EL (cell line): ENCODE results near the gene NKAIN2.

Experiments
- DNase-seq: peaks from one replicate; pipeline ENCODE4 v3.0.0-alpha.2; 2016

Gene NKAIN2

GRCh38 chr6:124792386-124792785, 988.7 kb downstream of the NKAIN2 start:
- no peak for DNase-seq

- DNase-seq: no peak
Observed at GRCh38 chr6:124793398-124793797, 989.7 kb downstream of the NKAIN2 start.

DNA sequence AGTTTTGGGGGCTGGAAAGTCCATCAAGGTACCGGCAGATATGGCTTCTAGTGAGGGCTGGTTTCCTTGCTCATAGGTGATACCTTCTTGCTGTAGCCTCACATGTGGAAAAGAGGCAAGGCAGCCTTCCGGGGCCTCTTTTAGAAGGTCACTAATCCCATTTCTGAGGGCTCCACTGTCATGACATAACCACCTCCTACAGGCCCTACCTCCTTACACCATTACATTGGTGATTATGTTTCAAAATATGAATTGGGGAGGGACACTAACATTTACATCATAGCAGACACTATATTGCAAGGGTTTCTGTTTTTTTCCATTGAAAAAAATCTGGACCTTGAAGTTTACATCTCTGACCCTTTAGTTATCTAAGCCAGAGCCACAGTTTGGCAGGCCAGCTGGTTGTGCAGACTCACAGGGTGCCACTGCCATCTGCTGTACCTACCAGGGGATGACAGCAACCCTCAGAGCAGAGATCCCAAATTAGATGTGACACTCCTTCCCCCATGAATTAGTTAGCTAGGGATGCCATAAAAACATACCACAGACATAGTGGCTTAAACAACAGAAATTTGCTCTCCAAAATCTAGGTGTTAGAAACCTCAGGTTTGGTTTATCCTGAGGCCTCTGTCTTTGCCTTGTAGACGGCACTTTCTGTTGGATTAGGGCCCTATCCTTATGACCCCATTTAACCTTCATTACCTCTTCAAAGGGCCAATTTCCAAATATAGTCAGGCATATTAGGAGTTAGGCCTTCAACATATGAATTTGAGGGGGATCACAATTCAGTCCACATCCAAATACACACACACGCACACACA, 992.2 kb downstream of the NKAIN2 start:
- DNase-seq: peak; percentile 3

DNA sequence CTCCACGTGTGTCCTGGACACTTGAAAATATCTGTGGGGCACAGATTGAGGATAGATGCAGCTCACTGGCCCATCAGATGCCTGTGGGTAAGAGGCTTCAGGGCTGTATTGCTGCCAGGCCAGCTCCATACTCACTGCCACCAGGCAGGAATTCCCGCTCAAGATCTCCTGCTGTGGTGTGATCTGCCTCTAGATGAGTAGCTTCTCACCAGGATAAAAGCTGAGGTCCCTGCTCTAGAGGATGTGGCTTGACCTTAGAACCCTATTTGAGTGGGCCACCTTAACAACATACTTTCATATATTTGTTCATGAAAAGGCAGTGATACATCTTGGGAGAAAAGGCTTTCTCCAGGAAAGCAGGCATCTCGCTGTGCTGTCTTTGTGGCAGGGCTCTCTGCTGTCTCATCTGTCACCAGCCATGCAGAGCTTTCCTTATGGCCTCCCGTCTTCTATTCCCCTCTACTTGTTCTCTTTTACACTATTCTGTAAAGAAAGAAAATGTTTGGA, 992.9 kb downstream of the NKAIN2 start:
- no peak for DNase-seq

DNA sequence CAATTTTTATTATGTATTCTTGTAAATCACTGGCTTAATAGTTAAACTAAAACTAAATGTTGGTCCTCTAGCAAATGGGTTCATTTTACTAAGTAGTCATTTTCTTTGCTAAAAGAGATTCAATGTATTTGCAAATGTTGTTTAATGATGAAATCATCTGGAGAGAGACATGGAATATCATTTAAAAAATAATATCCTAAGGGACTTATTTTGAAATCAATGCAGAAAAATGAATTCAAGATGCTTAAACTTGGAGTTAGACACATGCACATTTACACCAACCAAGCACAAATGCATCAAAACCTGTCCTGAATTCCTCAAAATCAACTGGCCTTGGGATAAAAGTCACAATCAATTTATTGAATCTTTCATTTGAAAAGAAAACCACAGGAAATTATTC, 993.6 kb downstream of the NKAIN2 start:
- no peak for DNase-seq

DNA sequence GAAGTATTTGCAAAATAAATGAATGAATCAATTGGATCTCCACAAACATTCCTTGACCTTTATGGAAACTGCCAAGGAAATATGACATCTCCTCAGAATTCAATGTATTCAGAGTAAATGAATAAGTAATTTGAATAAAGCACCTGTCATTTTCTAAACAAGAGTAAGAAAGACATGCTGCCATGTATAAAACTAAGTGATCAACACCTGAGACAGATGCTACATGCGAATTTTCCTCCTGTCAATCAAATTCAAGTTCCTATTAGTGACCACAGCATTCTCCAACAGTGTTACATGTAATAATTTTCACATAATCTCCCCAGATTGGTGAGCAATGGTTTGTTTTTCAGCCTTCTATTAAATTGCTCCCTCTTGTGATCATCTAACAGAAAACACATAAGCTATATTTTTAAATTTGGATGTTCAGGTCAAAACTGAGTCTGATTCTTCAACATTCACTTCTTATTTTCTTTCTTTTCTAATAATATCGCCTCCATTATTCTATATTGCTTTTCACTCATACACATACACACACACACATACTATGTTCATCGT, 995.4 kb downstream of the NKAIN2 start:
- DNase-seq: no peak

DNA sequence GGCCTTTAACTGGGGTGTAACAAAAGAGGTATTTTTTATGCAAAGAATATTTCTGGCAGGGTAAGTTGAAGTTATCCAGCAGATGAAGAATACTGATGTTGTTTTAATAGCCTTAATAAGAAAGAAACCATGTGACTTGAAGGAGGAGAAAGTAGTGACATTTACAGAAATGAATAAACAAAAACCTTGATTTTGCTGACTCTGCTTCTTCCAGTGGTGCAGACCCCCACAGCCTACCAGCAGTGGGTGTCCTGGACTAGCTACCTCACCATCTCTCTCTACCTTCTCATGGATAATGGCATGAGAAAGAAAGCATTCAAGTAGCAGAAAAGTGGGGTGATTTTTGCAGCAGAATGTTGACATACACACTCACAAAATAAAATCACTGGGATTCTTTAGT, 996.0 kb downstream of the NKAIN2 start:
- no peak for DNase-seq

DNA sequence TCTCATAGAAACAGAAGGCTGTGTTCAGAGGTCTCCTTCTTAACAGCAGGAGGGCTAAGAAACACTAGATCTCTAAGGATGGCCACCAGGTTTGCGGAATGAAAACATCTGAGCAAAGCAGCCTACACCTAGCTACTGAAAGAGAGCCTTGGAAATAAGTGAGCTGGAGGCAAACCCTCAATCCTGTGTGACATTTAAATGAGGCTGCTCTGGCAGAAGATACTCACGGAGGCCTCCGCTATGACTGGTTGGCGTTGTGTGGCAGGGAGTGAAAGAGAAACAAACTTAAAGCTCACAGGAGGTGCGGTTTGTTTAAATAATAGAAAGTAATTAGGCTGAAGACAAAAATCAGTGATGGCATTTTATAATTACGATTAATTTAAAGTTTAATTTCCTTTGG, 996.6 kb downstream of the NKAIN2 start:
- DNase-seq: no peak

DNA sequence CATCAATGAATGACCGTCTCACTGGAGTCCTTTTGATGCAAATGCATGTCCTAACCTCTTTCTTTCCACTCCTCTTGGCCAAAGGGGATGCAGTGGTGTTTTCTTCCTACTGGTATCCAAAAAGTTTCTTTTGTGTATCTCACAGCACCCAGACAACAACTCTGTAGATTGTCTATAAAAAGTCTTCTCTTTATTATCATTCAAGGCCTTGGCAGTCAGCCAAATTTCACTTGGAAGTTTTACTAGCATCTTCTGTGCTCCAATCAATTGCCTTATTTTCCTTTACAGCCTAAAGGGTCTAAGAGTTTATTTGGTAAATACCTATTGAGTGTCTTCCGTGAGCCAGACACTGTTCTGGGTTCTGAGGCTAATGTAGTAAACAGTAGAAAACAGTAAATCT, 1008.4 kb downstream of the NKAIN2 start:
- DNase-seq: no peak

- no peak for DNase-seq
Observed at GRCh38 chr6:124819346-124819745, 1015.7 kb downstream of the NKAIN2 start.

DNA sequence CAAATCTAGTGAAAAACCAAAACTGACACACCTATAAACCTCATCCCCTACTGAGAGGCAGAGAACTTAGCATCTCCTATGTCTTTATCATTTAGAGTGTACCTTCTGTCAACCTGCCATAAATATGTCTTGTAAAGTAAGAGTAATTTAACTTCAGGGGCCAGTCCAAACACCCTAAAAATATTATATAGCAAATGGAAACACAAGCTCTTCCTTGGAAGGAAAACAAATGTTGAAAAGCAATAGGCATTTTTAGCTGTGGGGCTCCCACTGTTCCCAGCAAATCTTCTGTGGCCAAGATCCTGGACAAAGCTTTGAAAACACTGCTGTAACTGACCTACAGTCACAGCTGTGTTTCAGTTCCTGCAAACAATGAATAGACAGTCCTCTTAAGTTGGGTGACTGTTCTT, 1018.5 kb downstream of the NKAIN2 start:
- DNase-seq: no peak

- no peak for DNase-seq
Observed at GRCh38 chr6:124822721-124823120, 1019.1 kb downstream of the NKAIN2 start.

GRCh38 chr6:124823240-124824111, 1019.8 kb downstream of the NKAIN2 start:
- no peak for DNase-seq

- no peak for DNase-seq
Observed at GRCh38 chr6:124825564-124825963, 1021.9 kb downstream of the NKAIN2 start.

GRCh38 chr6:124829822-124830221, 1026.2 kb downstream of the NKAIN2 start:
- no peak for DNase-seq

DNA sequence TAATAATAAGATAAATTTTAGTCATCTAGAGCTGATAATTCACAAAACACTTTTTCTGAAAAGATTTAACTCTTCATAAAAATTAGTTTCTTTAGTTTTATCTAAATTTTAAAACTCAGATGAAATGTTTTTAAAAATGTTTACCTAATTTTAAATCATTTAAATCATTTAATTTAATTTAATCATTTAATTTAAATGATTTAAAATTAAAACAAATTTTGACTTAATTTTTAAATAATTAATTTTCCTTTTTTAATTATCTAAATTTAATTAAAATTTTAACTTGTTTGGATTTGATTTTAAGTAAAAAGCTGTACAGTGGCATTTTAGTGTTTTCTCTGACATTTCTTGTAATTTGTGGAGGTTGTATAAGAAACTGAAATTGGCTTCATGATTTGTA, 1026.8 kb downstream of the NKAIN2 start:
- no peak for DNase-seq

GRCh38 chr6:124854338-124854922, 1050.8 kb downstream of the NKAIN2 start:
- DNase-seq: no peak

GRCh38 chr6:124857746-124858145, 1054.1 kb downstream of the NKAIN2 start:
- no peak for DNase-seq

DNA sequence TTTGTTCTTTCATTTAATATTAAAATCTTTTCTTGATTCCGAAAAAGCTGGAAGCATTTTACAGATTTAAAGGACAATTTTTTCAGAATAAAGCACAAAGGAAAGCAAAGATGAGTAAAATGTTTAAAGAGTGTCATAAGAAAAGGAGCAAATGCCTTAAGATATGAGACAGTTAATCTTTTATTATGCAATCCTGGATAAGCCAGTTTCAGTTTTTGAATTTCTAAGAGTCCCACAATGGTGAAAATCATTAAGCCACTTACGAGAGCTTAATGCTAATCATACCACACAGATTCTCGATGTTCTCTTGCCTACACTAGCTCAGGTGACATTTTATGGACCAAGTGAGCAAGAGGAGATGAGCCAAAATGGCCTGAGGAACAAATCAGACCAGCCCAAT, 1054.9 kb downstream of the NKAIN2 start:
- DNase-seq: no peak

GRCh38 chr6:124859366-124859765, 1055.7 kb downstream of the NKAIN2 start:
- no peak for DNase-seq

DNA sequence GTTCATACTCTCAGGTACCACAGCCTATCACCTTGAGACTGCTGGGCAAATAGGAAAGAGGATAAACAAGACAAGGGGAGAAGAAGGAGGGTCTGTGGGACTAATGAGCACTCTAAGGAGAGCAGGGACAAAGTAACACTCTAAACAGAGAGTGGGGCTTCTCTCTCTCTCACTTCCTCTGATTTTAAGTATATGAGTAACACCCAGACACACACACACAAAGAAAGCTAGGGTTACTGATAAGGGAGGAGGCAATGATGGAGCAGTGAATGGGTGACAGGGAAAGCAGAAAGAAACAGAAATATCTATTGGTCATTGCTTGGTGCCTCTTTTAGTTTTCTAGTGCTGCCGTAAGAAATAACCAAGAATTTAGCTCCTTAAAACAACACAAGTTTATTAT, 1062.4 kb downstream of the NKAIN2 start:
- DNase-seq: no peak

- DNase-seq: no peak
Observed at GRCh38 chr6:124867121-124867520, 1063.5 kb downstream of the NKAIN2 start.

GRCh38 chr6:124868481-124868880, 1064.8 kb downstream of the NKAIN2 start:
- peak; percentile 47 for DNase-seq
